Activated B cell treated with CpG ODN at 0.5 μM for 24 hours (primary cell): Measurements from ENCODE around the gene RABAC1. TPM values are rescaled to one million over a fixed set of nuclear protein-coding genes. Genes with fewer than 3 reads are reported as not detected.
A peak's percentile ranks its signal among the peaks of the same experiment; 100 is the strongest.

ENCODE experiments used
- ATAC-seq: fragments of 200-7000 bp; cut with Tn5 transposase; one replicate; pipeline ENCODE4 v1.10.0; 2021; ENCODE audit warnings: low read depth, mild to moderate bottlenecking, moderate library complexity
- CTCF ChIA-PET: fragments of 350-600 bp; sonication (Branson Sonifier 250); formaldehyde crosslinking; loops from one replicate; lab custom pipeline; 2021; ENCODE audit warnings: antibody characterized with exemption; lab: Charles Lee
- POLR2A ChIA-PET: fragments of 350-600 bp; sonication (Branson Sonifier 250); formaldehyde crosslinking; loops from one replicate; lab custom pipeline; 2021; ENCODE audit warnings: antibody characterized with exemption; lab: Charles Lee
- DNase-seq: peaks from one replicate; pipeline ENCODE4 v3.0.0; 2022
- H3K27ac Mint-ChIP-seq: one replicate; pipeline ENCODE4 v1.8.0; 2020; ENCODE audit warnings: mixed read lengths
- H3K27me3 Mint-ChIP-seq: one replicate; pipeline ENCODE4 v1.8.0; 2021; ENCODE audit warnings: mixed read lengths
- H3K36me3 Mint-ChIP-seq: one replicate; pipeline ENCODE4 v1.8.0; 2021; ENCODE audit warnings: low read depth, mixed read lengths
- H3K4me1 Mint-ChIP-seq: one replicate; pipeline ENCODE4 v1.8.0; 2021; ENCODE audit warnings: mixed read lengths
- H3K4me3 Mint-ChIP-seq: one replicate; pipeline ENCODE4 v1.8.0; 2020; ENCODE audit warnings: mild to moderate bottlenecking, mixed read lengths
- H3K9me3 Mint-ChIP-seq: one replicate; pipeline ENCODE4 v1.8.0; 2020; ENCODE audit warnings: mixed read lengths
- CTCF ChIP-seq: fragments of 200-600 bp; IDR thresholded peaks from one replicate; pipeline ENCODE4 v1.8.0; 2022; ENCODE audit warnings: antibody characterized with exemption, mild to moderate bottlenecking
- intact Hi-C: fragments of 100-400 bp; cut with micrococcal nuclease; formaldehyde crosslinking; loops from one replicate; pipeline ENCODE4 v1.15.1; 2024
- total RNA-seq: library from RNA; stranded (reverse); gene quantifications from 2 replicates; pipeline ENCODE4 v1.2.3, GENCODE V29; 2022

Gene RABAC1
- total RNA-seq, 1 donor from 2014 or later = 102 TPM

DNA sequence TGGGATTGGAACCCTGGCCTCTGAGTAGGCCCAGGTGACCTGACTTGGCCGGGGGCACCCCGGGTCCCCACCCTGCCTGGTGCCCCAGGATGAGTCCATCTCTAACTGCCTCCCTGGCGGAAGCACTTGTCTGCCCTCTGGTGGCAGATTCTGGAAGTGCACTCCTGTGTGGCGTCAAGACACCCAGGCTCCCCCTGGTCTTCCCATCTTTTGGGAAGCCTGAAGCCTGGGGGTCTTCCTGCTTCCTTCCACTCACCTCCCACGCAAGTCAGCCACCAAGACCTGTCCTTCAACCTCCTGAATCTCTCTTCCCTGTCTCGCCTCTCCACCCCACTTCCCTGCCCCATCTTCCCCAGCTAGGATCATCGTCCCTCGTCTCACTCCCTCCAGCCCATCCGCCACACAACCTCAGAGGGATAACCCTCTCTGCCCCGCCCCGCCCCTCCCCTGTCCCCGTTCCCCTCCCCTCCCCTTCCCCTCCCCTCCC is 7.4 kb downstream of the RABAC1 start:
- H3K9me3 Mint-ChIP-seq = no peaks in the 10 kb centered on the region
- intact Hi-C loops = loop anchor here (1.0 to 10.0 kb wide), 4 partner anchors 16 to 1177 kb away; partner anchors contain the start of genes MIA and RAB4B
- POLR2A ChIA-PET = interaction anchor here (0.7 to 2.1 kb wide), 6 partner anchors 65 to 130 kb away, joined by 3 to 18 read pairs (median 12); partner anchors contain the start of genes CD79A and RPS19
- H3K4me3 Mint-ChIP-seq = no peak overlapping the region
- H3K27ac Mint-ChIP-seq = peak overlapping the region; percentile 41
- ATAC-seq = peak; percentile 99
- CTCF ChIA-PET = interaction anchor here (0.6 to 4.4 kb wide), 9 partner anchors 10 to 159 kb away, joined by 3 to 66 read pairs (median 4); partner anchors contain the start of genes CD79A and RPS19
- DNase-seq = peak; percentile 86
- TF ChIP-seq CTCF = peak; percentile 92
- peaks cover 29% of the 10 kb centered on the region for H3K4me1 Mint-ChIP-seq
- H3K36me3 Mint-ChIP-seq = peaks cover 9% of the 10 kb centered on the region
- no peaks in the 10 kb centered on the region for H3K27me3 Mint-ChIP-seq

DNA sequence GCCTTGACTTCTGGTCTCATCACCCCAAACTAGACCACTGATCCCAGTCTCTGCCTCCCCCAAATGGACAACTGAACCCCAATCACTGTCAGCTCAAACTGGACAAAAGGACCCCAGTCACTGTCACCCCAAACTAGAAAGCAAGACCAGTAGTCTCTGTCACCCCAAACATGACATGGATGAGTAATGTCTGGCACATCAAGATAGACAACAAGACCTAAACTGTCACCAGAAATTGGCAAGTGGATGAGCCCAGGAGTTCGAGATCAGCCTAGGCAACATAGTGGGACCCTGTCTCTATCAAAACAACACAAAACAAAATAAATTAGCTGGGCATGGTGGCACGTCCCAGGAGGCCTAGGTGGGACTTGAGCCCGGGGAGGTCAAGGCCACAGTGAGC is 12.0 kb downstream of the RABAC1 start:
- Mint-ChIP-seq H3K27ac (peak overlapping the region; percentile 84), H3K4me1 (peaks cover 69% of the 10 kb centered on the region), H3K27me3 (no peaks in the 10 kb centered on the region), H3K36me3 (no peaks in the 10 kb centered on the region), H3K9me3 (no peaks in the 10 kb centered on the region), H3K4me3 (peak overlapping the region; percentile 11)
- ChIA-PET POLR2A (interaction anchor here (1.0 to 10.0 kb wide), 5 partner anchors 12 to 87 kb away, joined by 3 to 189 read pairs (median 49); partner anchors contain the start of genes ARHGEF1, CD79A, ERFL and RABAC1), CTCF (interaction anchor here (1.3 to 5.4 kb wide), 5 partner anchors 10 to 88 kb away, joined by 3 to 55 read pairs (median 7); partner anchors contain the start of genes ERFL, RABAC1 and RPS19)
- no peak for DNase-seq
- TF ChIP-seq CTCF = no peak
- ATAC-seq = no peak
- intact Hi-C loops = no loop called here

GRCh38 chr19:41945135-41945766 is 13.9 kb downstream of the RABAC1 start:
- Mint-ChIP-seq H3K27me3 (no peaks in the 10 kb centered on the region), H3K4me1 (peaks cover 73% of the 10 kb centered on the region), H3K4me3 (peak overlapping the region; percentile 72), H3K9me3 (no peaks in the 10 kb centered on the region), H3K27ac (peak overlapping the region; percentile 98), H3K36me3 (no peaks in the 10 kb centered on the region)
- no peak for TF ChIP-seq CTCF
- ChIA-PET CTCF (interaction anchor here (1.0 to 5.4 kb wide), 8 partner anchors 8 to 86 kb away, joined by 3 to 55 read pairs (median 4); partner anchors contain the start of genes ERFL, RABAC1 and RPS19), POLR2A (interaction anchor here (0.5 to 10.0 kb wide), 21 partner anchors 9 to 1519 kb away, joined by 3 to 189 read pairs (median 5); partner anchors contain the start of genes ARHGEF1, CD79A, ERFL and RABAC1)
- intact Hi-C loops = loop anchor here (1.0 to 2.0 kb wide), 4 partner anchors 16 to 478 kb away; partner anchors contain the start of genes CD79A and ERFL
- DNase-seq (peak; percentile 67), ATAC-seq (peak; percentile 82)

DNA sequence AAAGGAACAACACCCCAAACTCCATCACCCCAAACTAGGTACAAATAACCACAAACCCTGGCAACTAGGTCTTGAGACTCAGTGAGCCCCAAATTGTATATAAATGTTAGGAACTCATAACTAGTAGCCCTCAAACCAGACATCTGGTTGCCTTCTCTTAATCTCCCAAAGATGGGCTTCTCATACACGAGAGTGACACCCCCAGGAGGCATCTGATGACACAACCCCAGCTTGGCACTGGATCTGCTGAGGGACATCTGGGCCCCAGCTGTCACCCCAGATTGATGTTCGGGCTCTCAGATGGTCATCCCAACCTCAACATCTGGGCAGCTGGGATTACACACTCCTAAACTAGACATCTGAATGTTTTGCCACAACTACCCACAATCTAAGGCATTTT is 14.8 kb downstream of the RABAC1 start:
- Mint-ChIP-seq H3K9me3 (no peaks in the 10 kb centered on the region), H3K4me1 (peaks cover 76% of the 10 kb centered on the region), H3K27me3 (no peaks in the 10 kb centered on the region), H3K36me3 (no peaks in the 10 kb centered on the region), H3K27ac (peak overlapping the region; percentile 98), H3K4me3 (no peak overlapping the region)
- ATAC-seq (no peak), DNase-seq (no peak)
- no peak for TF ChIP-seq CTCF
- POLR2A ChIA-PET = interaction anchor here (0.5 to 10.0 kb wide), 12 partner anchors 8 to 1253 kb away, joined by 3 to 189 read pairs (median 5); partner anchors contain the start of genes ARHGEF1, CD79A, RABAC1 and RPS19
- intact Hi-C loops = loop anchor here (2.0 kb wide), 1 partner anchor 16 kb away; the partner anchor contains the start of gene ERFL
- CTCF ChIA-PET = interaction anchor here (2.7 to 5.4 kb wide), 2 partner anchors 70 to 85 kb away, joined by 15 to 55 read pairs; partner anchors contain the start of gene RPS19
